Body of pancreas (tissue), 4 donors: ENCODE measurements around the gene THSD4. TPM values are rescaled to one million over a fixed set of nuclear protein-coding genes. Genes with fewer than 3 reads are reported as not detected.

ENCODE experiments used
- ATAC-seq: fragments of 150-250 bp; one replicate; pipeline ENCODE4 v1.9.1; 2016
- DNase-seq, 4 donors: peaks; one replicate each; pipeline ENCODE4 v3.0.0-alpha.2; 2019
- H3K27ac ChIP-seq, 4 donors: fragments of 200-600 bp; sonication (generic); 1 replicate in 3 of 4; 2 replicates in 1 of 4; pipeline versions ENCODE4 v1.5.1 to v1.6.1; 2016 to 2019; ENCODE audit warnings: mild to moderate bottlenecking in 1 of 4, mixed read lengths in 1 of 4, moderate library complexity in 1 of 4
- H3K27me3 ChIP-seq, 2 donors: fragments of 200-600 bp; sonication (generic); one replicate each; pipeline ENCODE4 v1.6.0; 2016; ENCODE audit warnings: mild to moderate bottlenecking in 1 of 2
- H3K36me3 ChIP-seq, 2 donors: fragments of 200-600 bp; sonication (generic); replicated peaks in 1 of 2; 2 replicates each; pipeline ENCODE4 v1.5.1; 2016; ENCODE audit warnings: low read depth in 2 of 2; ENCODE audit not compliant: insufficient read depth in 1 of 2
- H3K4me1 ChIP-seq: fragments of 200-600 bp; sonication (generic); one replicate; pipeline ENCODE4 v1.6.0; 2016
- H3K4me3 ChIP-seq, 2 donors: fragments of 200-600 bp; sonication (generic); 1 replicate in 1 of 2; 2 replicates in 1 of 2; pipeline ENCODE4 v1.5.1; 2016 to 2019
- H3K9me3 ChIP-seq, 3 donors: fragments of 200-600 bp; sonication (generic); 1 replicate in 2 of 3; 2 replicates in 1 of 3; pipeline ENCODE4 v1.5.1; 2016
- POLR2A ChIP-seq, 3 donors: fragments of 450-650 bp; IDR thresholded peaks; one replicate each; pipeline ENCODE4 v1.6.1; 2016; ENCODE audit warnings: antibody characterized with exemption in 3 of 3, mild to moderate bottlenecking in 2 of 3
- WGBS, 2 donors: methylation state at CpG; one replicate each; pipeline ENCODE4 v1.1.5; 2017; 5-methylcytosine and 5-hydroxymethylcytosine counted together
- intact Hi-C: fragments of 100-400 bp; cut with DNase I; formaldehyde crosslinking; loops from one replicate; pipeline ENCODE4 v1.15.1; 2023
- total RNA-seq, 2 donors: library from RNA; depleted of rRNA; stranded (reverse); fragments of >200 nt; gene quantifications; one replicate each; pipeline ENCODE4 v1.1.0, GENCODE V29; 2016
- TF ChIP-seq, protein P1 (sequence below), 7 experiments: fragments of 450-650 bp in 4 of 7; fragments of 200-600 bp in 3 of 7; sonication (generic) in 3 of 7; IDR thresholded peaks; one replicate each; pipeline ENCODE4 v1.5.1; 2016 to 2019; ENCODE audit warnings: antibody characterized with exemption in 7 of 7

THSD4 gene
- total RNA-seq, 2 donors from 2014 or later = 12.9 to 16.1 TPM

DNA sequence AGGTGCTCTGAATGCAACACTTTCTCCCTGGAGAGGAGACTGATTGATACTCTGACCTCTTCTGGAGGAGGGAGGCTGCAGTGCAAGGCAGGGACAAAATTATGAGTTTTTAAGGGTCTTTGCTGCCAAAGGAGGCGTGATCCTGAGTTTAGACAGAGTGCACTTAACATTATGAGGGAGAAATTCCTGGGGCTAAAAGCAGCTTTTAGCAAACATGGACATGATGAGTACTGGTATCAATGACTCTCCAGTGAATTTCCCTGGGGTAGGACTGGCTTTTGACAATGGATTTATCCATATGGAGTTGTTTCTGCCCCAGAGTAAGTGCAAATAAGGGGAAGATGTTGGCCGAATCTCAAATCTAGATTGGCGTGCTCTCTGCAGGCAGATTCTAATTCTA lies 133.1 kb downstream of the THSD4 start:
- Histone ChIP-seq H3K36me3 (no peaks in the 10 kb centered on the region), H3K4me1 (peaks cover 5% of the 10 kb centered on the region), H3K27ac (no peak overlapping the region), H3K9me3 (no peaks in the 10 kb centered on the region), H3K4me3 (no peak overlapping the region), H3K27me3 (no peaks in the 10 kb centered on the region)
- DNase-seq = no peak
- WGBS, 2 donors = 64 to 68% methylated on average over 3 of the region's 3 CpGs
- ATAC-seq = no peak
- intact Hi-C loops = no loop called here
- TF ChIP-seq POLR2A (IDR thresholded peaks at IDR 0.05) = no peak
- TF ChIP-seq, protein P1, sequence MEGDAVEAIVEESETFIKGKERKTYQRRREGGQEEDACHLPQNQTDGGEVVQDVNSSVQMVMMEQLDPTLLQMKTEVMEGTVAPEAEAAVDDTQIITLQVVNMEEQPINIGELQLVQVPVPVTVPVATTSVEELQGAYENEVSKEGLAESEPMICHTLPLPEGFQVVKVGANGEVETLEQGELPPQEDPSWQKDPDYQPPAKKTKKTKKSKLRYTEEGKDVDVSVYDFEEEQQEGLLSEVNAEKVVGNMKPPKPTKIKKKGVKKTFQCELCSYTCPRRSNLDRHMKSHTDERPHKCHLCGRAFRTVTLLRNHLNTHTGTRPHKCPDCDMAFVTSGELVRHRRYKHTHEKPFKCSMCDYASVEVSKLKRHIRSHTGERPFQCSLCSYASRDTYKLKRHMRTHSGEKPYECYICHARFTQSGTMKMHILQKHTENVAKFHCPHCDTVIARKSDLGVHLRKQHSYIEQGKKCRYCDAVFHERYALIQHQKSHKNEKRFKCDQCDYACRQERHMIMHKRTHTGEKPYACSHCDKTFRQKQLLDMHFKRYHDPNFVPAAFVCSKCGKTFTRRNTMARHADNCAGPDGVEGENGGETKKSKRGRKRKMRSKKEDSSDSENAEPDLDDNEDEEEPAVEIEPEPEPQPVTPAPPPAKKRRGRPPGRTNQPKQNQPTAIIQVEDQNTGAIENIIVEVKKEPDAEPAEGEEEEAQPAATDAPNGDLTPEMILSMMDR (IDR thresholded peaks at IDR 0.05) = no peak

DNA sequence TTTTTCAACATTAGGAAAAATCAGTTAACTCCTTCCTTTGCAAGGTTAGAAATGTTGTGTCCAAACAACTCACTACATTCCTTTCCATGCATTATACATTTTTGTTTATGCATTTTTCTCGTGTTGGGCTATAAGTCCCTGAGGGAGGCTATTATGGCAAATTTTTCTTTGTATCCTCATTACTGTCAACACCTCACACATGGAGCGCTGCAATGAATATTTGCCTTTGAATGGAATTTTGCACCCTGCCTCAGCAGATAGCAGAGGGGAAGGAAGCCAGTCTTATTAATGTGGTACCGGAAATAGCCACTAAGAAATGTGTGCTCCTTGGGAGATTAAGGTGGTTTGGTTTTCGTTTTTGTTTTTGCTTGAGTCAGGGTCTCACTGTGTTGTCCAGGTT lies 134.7 kb downstream of the THSD4 start:
- H3K9me3 ChIP-seq = no peaks in the 10 kb centered on the region
- DNase-seq (no peak), ATAC-seq (no peak)
- H3K4me1 ChIP-seq = peaks cover 5% of the 10 kb centered on the region
- WGBS, 2 donors = 69 to 72% methylated on average over 4 of the region's 4 CpGs
- H3K27me3 ChIP-seq = no peaks in the 10 kb centered on the region
- H3K36me3 ChIP-seq = no peaks in the 10 kb centered on the region
- intact Hi-C loops = no loop called here
- TF ChIP-seq, protein P1 (IDR thresholded peaks at IDR 0.05) = no peak
- TF ChIP-seq POLR2A (IDR thresholded peaks at IDR 0.05) = no peak
- H3K4me3 ChIP-seq = no peak overlapping the region
- no peak overlapping the region for H3K27ac ChIP-seq

DNA sequence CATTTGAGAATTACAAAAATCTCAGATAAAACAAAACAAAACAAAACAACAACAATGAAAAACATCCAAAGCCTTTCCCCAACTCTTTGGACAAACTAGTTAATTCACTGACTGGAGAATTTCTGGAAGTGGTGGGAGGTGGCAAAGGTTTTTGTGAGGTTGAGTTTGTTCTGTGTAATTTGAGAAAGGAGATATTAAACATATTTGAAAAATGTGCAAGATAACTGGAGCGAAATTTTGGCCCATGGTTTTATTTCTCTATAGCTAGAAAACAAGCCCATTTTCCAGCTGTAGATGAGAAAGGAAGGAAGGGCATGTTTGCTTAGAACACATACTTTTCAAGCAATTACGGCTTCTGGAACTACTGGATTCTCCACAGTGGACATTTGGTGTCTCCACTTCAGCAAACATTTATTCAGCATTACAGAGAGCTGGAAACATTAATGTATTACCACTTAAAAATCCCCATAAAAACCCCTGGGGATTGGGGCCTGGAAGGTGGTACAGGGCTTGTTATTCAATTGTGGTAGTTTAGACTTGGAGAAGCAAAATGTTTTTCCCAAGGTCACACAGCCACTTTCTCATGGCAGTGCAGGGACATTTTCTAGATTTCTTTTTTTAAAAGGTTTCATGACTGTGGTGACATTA lies 135.8 kb downstream of the THSD4 start:
- WGBS, 2 donors = 58 to 75% methylated on average over 2 of the region's 2 CpGs
- ATAC-seq (no peak), DNase-seq (no peak)
- peaks cover 5% of the 10 kb centered on the region for H3K4me1 ChIP-seq
- H3K36me3 ChIP-seq = no peaks in the 10 kb centered on the region
- H3K9me3 ChIP-seq = no peaks in the 10 kb centered on the region
- intact Hi-C loops = no loop called here
- no peak for TF ChIP-seq POLR2A (IDR thresholded peaks at IDR 0.05)
- TF ChIP-seq, protein P1 (IDR thresholded peaks at IDR 0.05) = no peak
- H3K27me3 ChIP-seq = no peaks in the 10 kb centered on the region
- no peak overlapping the region for H3K4me3 ChIP-seq
- H3K27ac ChIP-seq = peak overlapping the region in 1 of 4 donors; percentile 17

DNA sequence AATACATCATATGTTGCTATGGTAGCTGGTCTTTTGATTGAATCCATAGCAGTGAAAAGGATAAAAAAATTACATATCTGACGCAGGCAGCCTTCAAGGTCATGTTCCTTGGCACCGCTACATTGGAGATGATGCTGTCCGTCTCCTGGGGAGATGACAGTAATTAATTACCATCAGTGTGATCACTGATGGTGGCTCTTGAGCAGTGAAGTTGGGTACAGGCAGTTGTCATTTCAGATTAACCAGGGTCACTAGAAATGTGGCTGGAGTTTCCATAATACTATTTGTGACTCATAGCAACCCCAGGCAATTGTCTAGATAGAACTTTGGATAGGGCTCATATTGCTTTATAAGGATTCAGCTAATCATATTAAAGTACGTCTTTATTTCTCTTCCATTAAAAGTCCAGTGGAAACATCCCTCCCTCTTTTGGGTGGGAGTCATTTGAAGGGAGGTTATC lies 136.3 kb downstream of the THSD4 start:
- Histone ChIP-seq H3K4me3 (no peak overlapping the region), H3K27me3 (no peaks in the 10 kb centered on the region), H3K27ac (peak overlapping the region in 1 of 4 donors; percentile 44), H3K9me3 (no peaks in the 10 kb centered on the region), H3K4me1 (peaks cover 5% of the 10 kb centered on the region), H3K36me3 (no peaks in the 10 kb centered on the region)
- 54 to 59% methylated on average over 4 of the region's 4 CpGs for WGBS, 2 donors
- TF ChIP-seq POLR2A (IDR thresholded peaks at IDR 0.05) = no peak
- TF ChIP-seq, protein P1 (IDR thresholded peaks at IDR 0.05) = no peak
- DNase-seq (no peak), ATAC-seq (peak; percentile 21)
- intact Hi-C loops = no loop called here
